ENCODE data around the gene ZNF236. TPM values are rescaled to one million over a fixed set of nuclear protein-coding genes. Genes with fewer than 3 reads are reported as not detected.

The ZNF236 gene
- total and polyA plus RNA-seq, 2 of the 13 experiments (the other 11 are each of a cell fraction or from before 2014, with no cell fraction given) = 3.0 to 7.2 TPM

DNA sequence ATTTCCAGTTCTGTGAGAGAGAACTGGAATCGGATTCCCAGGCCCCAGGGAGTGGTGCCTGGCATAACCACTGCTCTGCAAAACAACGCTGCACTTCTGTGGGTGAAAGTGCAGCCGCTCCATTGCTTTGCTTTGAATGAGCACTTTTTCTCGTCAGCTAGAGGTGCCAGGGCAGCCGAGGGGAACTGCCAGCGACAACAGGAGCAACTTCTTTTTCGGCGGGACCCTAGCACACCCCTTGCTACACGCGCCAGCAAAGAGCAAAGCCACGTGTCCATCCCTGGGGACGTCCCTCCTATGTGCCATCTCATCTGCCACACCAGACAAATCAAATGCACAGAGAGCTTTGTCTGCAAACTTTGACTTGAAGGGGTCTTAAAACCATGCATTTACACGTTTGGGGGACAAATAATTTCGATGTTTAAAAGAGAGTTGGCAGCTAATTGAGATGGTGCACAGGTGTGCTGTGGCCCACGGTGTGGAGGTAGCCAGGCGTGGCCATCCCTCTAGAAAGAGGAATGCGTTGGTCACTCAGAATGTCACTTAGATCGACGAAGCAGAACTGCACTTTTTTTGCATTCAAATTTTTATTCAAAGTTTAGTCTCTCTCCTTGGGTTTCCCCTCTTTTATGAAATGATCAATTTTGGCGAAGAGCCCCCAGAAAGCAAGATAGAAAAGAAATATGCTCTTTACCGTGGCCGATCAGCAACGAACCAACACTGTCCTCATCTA, 158.5 kb downstream of the ZNF236 start:
- in situ Hi-C loops (cut with HindIII; ENCODE audit: extremely low pct_ligation_motif_present, low pct_unique_long_range_greater_than_20kb) = loop anchor here (10.0 kb wide), 1 partner anchor 176 kb away; no protein-coding TSS in a partner anchor
- DNase-seq (ENCODE audit: low spot score) = no peak
- TF ChIP-seq ZNF550 (CRISPR knock-in tag; IDR thresholded peaks at IDR 0.05; ENCODE audit: borderline replicate concordance) = no peak
- TF ChIP-seq SRSF9 (IDR thresholded peaks at IDR 0.05; ENCODE audit: borderline replicate concordance, insufficient read depth, low read depth, low read length, poor library complexity, severe bottlenecking) = no peak
- TF ChIP-seq ZSCAN12 (CRISPR knock-in tag; IDR thresholded peaks at IDR 0.05) = no peak
- TF ChIP-seq PAF1 (CRISPR knock-in tag; IDR thresholded peaks at IDR 0.05) = no peak
- TF ChIP-seq SRF (IDR thresholded peaks at IDR 0.05; ENCODE audit: low read depth, low read length) = no peak
- TF ChIP-seq, protein P1, sequence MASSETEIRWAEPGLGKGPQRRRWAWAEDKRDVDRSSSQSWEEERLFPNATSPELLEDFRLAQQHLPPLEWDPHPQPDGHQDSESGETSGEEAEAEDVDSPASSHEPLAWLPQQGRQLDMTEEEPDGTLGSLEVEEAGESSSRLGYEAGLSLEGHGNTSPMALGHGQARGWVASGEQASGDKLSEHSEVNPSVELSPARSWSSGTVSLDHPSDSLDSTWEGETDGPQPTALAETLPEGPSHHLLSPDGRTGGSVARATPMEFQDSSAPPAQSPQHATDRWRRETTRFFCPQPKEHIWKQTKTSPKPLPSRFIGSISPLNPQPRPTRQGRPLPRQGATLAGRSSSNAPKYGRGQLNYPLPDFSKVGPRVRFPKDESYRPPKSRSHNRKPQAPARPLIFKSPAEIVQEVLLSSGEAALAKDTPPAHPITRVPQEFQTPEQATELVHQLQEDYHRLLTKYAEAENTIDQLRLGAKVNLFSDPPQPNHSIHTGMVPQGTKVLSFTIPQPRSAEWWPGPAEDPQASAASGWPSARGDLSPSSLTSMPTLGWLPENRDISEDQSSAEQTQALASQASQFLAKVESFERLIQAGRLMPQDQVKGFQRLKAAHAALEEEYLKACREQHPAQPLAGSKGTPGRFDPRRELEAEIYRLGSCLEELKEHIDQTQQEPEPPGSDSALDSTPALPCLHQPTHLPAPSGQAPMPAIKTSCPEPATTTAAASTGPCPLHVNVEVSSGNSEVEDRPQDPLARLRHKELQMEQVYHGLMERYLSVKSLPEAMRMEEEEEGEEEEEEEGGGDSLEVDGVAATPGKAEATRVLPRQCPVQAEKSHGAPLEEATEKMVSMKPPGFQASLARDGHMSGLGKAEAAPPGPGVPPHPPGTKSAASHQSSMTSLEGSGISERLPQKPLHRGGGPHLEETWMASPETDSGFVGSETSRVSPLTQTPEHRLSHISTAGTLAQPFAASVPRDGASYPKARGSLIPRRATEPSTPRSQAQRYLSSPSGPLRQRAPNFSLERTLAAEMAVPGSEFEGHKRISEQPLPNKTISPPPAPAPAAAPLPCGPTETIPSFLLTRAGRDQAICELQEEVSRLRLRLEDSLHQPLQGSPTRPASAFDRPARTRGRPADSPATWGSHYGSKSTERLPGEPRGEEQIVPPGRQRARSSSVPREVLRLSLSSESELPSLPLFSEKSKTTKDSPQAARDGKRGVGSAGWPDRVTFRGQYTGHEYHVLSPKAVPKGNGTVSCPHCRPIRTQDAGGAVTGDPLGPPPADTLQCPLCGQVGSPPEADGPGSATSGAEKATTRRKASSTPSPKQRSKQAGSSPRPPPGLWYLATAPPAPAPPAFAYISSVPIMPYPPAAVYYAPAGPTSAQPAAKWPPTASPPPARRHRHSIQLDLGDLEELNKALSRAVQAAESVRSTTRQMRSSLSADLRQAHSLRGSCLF (CRISPR knock-in tag; IDR thresholded peaks at IDR 0.05; ENCODE audit: borderline replicate concordance) = no peak
- TF ChIP-seq POLR2G (IDR thresholded peaks at IDR 0.05; ENCODE audit: low read depth, low read length) = no peak
- no peak for TF ChIP-seq REL (CRISPR knock-in tag; conservative IDR thresholded peaks at IDR 0.05)
- TF ChIP-seq ZNF136 (CRISPR knock-in tag; IDR thresholded peaks at IDR 0.05; ENCODE audit: low read depth) = no peak
- no peak for TF ChIP-seq ADNP (CRISPR knock-in tag; IDR thresholded peaks at IDR 0.05)
- TF ChIP-seq, protein P2, sequence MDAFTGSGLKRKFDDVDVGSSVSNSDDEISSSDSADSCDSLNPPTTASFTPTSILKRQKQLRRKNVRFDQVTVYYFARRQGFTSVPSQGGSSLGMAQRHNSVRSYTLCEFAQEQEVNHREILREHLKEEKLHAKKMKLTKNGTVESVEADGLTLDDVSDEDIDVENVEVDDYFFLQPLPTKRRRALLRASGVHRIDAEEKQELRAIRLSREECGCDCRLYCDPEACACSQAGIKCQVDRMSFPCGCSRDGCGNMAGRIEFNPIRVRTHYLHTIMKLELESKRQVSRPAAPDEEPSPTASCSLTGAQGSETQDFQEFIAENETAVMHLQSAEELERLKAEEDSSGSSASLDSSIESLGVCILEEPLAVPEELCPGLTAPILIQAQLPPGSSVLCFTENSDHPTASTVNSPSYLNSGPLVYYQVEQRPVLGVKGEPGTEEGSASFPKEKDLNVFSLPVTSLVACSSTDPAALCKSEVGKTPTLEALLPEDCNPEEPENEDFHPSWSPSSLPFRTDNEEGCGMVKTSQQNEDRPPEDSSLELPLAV (CRISPR knock-in tag; conservative IDR thresholded peaks at IDR 0.05; ENCODE audit: low read depth) = no peak
- TF ChIP-seq REPIN1 (CRISPR knock-in tag; IDR thresholded peaks at IDR 0.05; ENCODE audit: borderline replicate concordance, low read depth) = no peak
- no peak for TF ChIP-seq PHB2 (IDR thresholded peaks at IDR 0.05; ENCODE audit: partially characterized antibody)
- TF ChIP-seq SRSF1 (optimal IDR thresholded peaks at IDR 0.05; ENCODE audit: low read depth, low read length) = no peak

More for the DNA sequence above, 158.5 kb downstream of the ZNF236 start:
- intact Hi-C loops (cut with micrococcal nuclease; ENCODE audit: unreplicated experiment) = no loop called here
- ATAC-seq (no peak), FAIRE-seq (no peak)
- Histone ChIP-seq H3K4me3 (replicated peaks in 1 of 3; ENCODE audit: insufficient read depth in 1 of 3, low read depth in 2 of 3, low read length in 3 of 3) (no peak overlapping the region), H2AFZ (ENCODE audit: low read length) (no peak overlapping the region), H4K20me1 (ENCODE audit: insufficient read depth, low read length) (no peaks in the 10 kb centered on the region), H3K27me3 (ENCODE audit: control insufficient read depth in 1 of 2, insufficient read depth in 2 of 2, low read length in 2 of 2) (no peaks in the 10 kb centered on the region), H3K36me3 (replicated peaks in 1 of 2; ENCODE audit: control insufficient read depth in 1 of 2, insufficient read depth in 2 of 2, low read length in 2 of 2) (no peaks in the 10 kb centered on the region), H3K4me2 (ENCODE audit: low read depth, low read length) (no peak overlapping the region), H3K79me2 (ENCODE audit: insufficient read depth, low read length) (no peaks in the 10 kb centered on the region), H3K9me3 (ENCODE audit: low read length) (no peaks in the 10 kb centered on the region), H3K9ac (ENCODE audit: insufficient read depth, low read depth, low read length) (no peak overlapping the region), H3K4me1 (ENCODE audit: insufficient read depth, low read length) (peaks cover 30% of the 10 kb centered on the region), H3K27ac (ENCODE audit: extremely low read length, insufficient read depth, low read length) (no peak overlapping the region)
- CTCF ChIA-PET (ENCODE audit: low intra/inter-chr PET ratio, low total read pairs) = no interaction called here
- 73% methylated on average over 23 of the region's 23 CpGs for WGBS (ENCODE audit: low lambda C conversion rate)
- POLR2A ChIA-PET = no interaction called here
- no TSS peak for BruUV-seq (replicated peaks)
